ENCODE results near the gene SFXN5. TPM values are rescaled to one million over a fixed set of nuclear protein-coding genes. Genes with fewer than 3 reads are reported as not detected.
A peak's percentile ranks its signal among the peaks of the same experiment; 100 is the strongest.

Gene SFXN5
- polyA plus RNA-seq, 1 donor (not counting 4 experiments of a cell fraction or from before 2014, with no cell fraction given) = 6.3 TPM

DNA sequence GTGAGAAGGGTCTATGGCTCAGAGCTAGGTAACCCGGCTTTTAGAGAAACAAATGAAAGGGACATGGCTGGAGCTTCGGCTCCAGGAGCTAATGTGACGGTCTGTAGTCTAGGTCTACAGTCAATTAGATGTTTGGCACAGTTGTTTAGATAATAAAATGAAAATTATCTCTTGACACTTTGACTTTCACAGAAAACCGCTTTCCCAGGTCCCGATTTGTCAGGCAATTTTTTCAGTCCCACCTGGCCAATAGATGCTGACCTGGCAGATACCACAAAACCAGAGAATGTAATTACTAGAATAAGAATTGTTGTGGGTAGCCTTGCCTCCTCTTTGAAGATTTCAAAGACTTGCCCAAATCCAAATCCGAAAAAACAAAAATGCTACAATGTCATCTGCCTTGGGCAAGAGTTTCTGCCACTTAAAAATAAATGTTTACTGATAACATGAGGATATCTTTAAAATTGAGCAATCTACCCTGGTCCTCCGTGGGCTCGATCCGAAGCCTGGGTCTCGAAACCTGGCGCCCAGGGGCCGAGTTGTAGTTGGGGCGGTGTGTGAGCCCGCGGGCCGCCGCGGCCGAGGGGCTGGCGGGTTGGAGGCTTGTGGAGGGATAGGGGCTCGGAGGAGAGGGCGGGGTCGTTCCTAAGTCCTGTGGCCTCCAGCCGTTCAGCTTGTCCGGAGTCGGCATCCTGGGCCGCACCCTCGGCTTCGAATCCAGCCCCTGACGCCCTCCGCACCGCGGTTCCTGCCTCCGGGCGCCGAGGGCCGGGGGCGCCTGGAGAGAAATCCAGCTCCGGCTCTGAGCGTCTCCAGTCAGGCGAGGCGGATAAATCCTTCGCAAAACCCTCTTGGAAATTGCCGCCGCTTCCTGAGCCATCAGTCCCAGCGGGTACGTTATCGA, 151.8 kb downstream of the SFXN5 start:
- Histone ChIP-seq H3K36me3 (ENCODE audit: control insufficient read depth in 2 of 2, extremely low read depth in 1 of 2, insufficient read depth in 2 of 2, low read length in 2 of 2) (no peaks in the 10 kb centered on the region), H3K4me2 (ENCODE audit: control insufficient read depth, extremely low read depth, insufficient read depth, low read depth, low read length) (peak overlapping the region; percentile 54), H3K4me3 (ENCODE audit: control insufficient read depth in 2 of 3, extremely low read depth in 1 of 3, insufficient read depth in 2 of 3, low read depth in 1 of 3, low read length in 3 of 3) (peak overlapping the region in 1 of 3 experiments; percentile 33), H3K79me2 (ENCODE audit: control insufficient read depth, insufficient read depth, low read length) (no peaks in the 10 kb centered on the region), H3K9me3 (ENCODE audit: control insufficient read depth, low read depth, low read length) (no peaks in the 10 kb centered on the region), H3K9ac (ENCODE audit: control insufficient read depth, extremely low read depth, insufficient read depth, low read length) (no peak overlapping the region), H4K20me1 (ENCODE audit: control insufficient read depth, extremely low read depth, insufficient read depth, low read length) (peaks cover 20% of the 10 kb centered on the region), H3K9me1 (ENCODE audit: control insufficient read depth, extremely low read depth, insufficient read depth, low read length) (no peaks in the 10 kb centered on the region), H2AFZ (ENCODE audit: control insufficient read depth, low read length) (no peak overlapping the region), H3K27ac (ENCODE audit: control insufficient read depth, insufficient read depth, low read length) (no peak overlapping the region), H3K27me3 (ENCODE audit: control insufficient read depth, extremely low read depth, insufficient read depth, low read length) (peaks cover 95% of the 10 kb centered on the region), H3K4me1 (ENCODE audit: control insufficient read depth, extremely low read depth, insufficient read depth, low read length) (peaks cover 29% of the 10 kb centered on the region)
- dilution Hi-C loops (cut with MboI; ENCODE audit: extremely low pct_ligation_motif_present, low sequenced_read_pairs) = no loop called here
- TF ChIP-seq, protein P1, sequence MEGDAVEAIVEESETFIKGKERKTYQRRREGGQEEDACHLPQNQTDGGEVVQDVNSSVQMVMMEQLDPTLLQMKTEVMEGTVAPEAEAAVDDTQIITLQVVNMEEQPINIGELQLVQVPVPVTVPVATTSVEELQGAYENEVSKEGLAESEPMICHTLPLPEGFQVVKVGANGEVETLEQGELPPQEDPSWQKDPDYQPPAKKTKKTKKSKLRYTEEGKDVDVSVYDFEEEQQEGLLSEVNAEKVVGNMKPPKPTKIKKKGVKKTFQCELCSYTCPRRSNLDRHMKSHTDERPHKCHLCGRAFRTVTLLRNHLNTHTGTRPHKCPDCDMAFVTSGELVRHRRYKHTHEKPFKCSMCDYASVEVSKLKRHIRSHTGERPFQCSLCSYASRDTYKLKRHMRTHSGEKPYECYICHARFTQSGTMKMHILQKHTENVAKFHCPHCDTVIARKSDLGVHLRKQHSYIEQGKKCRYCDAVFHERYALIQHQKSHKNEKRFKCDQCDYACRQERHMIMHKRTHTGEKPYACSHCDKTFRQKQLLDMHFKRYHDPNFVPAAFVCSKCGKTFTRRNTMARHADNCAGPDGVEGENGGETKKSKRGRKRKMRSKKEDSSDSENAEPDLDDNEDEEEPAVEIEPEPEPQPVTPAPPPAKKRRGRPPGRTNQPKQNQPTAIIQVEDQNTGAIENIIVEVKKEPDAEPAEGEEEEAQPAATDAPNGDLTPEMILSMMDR (optimal IDR thresholded peaks at IDR 0.05 in 1 of 3, IDR thresholded peaks at IDR 0.05 in 1 of 3, conservative IDR thresholded peaks at IDR 0.05 in 1 of 3; ENCODE audit: extremely low read depth in 1 of 3, insufficient read depth in 2 of 3, low read length in 3 of 3) = no peak
- TF ChIP-seq EZH2 (IDR thresholded peaks at IDR 0.05; ENCODE audit: low read length) = no peak
- no peak for DNase-seq (ENCODE audit: low read depth, low spot score)
- no peak for FAIRE-seq

GRCh38 chr2:72917877-72918553, 153.5 kb downstream of the SFXN5 start:
- H3K9ac ChIP-seq (ENCODE audit: control insufficient read depth, extremely low read depth, insufficient read depth, low read length) = no peak overlapping the region
- no peak overlapping the region for H2AFZ ChIP-seq (ENCODE audit: control insufficient read depth, low read length)
- H3K4me3 ChIP-seq (ENCODE audit: control insufficient read depth in 2 of 3, extremely low read depth in 1 of 3, insufficient read depth in 2 of 3, low read depth in 1 of 3, low read length in 3 of 3) = no peak overlapping the region
- peaks cover 95% of the 10 kb centered on the region for H3K27me3 ChIP-seq (ENCODE audit: control insufficient read depth, extremely low read depth, insufficient read depth, low read length)
- peaks cover 16% of the 10 kb centered on the region for H4K20me1 ChIP-seq (ENCODE audit: control insufficient read depth, extremely low read depth, insufficient read depth, low read length)
- dilution Hi-C loops (cut with MboI; ENCODE audit: extremely low pct_ligation_motif_present, low sequenced_read_pairs) = no loop called here
- no peak for FAIRE-seq
- no peaks in the 10 kb centered on the region for H3K36me3 ChIP-seq (ENCODE audit: control insufficient read depth in 2 of 2, extremely low read depth in 1 of 2, insufficient read depth in 2 of 2, low read length in 2 of 2)
- H3K4me2 ChIP-seq (ENCODE audit: control insufficient read depth, extremely low read depth, insufficient read depth, low read depth, low read length) = peak overlapping the region; percentile 41
- no peaks in the 10 kb centered on the region for H3K79me2 ChIP-seq (ENCODE audit: control insufficient read depth, insufficient read depth, low read length)
- DNase-seq (ENCODE audit: low read depth, low spot score) = no peak
- H3K27ac ChIP-seq (ENCODE audit: control insufficient read depth, insufficient read depth, low read length) = no peak overlapping the region
- no peaks in the 10 kb centered on the region for H3K9me3 ChIP-seq (ENCODE audit: control insufficient read depth, low read depth, low read length)
- TF ChIP-seq EZH2 (IDR thresholded peaks at IDR 0.05; ENCODE audit: low read length) = no peak
- TF ChIP-seq, protein P1 (optimal IDR thresholded peaks at IDR 0.05 in 1 of 3, IDR thresholded peaks at IDR 0.05 in 1 of 3, conservative IDR thresholded peaks at IDR 0.05 in 1 of 3; ENCODE audit: extremely low read depth in 1 of 3, insufficient read depth in 2 of 3, low read length in 3 of 3) = no peak
- H3K4me1 ChIP-seq (ENCODE audit: control insufficient read depth, extremely low read depth, insufficient read depth, low read length) = peaks cover 26% of the 10 kb centered on the region
- H3K9me1 ChIP-seq (ENCODE audit: control insufficient read depth, extremely low read depth, insufficient read depth, low read length) = no peaks in the 10 kb centered on the region
